ENCODE results near the gene CDK5. TPM values are rescaled to one million over a fixed set of nuclear protein-coding genes. Genes with fewer than 3 reads are reported as not detected.

CDK5 gene
- total and polyA plus RNA-seq, 10 of the 15 experiments (the other 5 are each of a cell fraction or from before 2014, with no cell fraction given) = 1.5 to 33.4 (median 21.6) TPM

GRCh38 chr7:151073990-151074389, 16.3 kb upstream of the CDK5 start:
- Histone ChIP-seq H3K4me1 (ENCODE audit: control insufficient read depth, insufficient read depth, low read length) (no peaks in the 10 kb centered on the region), H4K20me1 (ENCODE audit: control insufficient read depth, insufficient read depth) (no peaks in the 10 kb centered on the region), H3K36me3 (ENCODE audit: control insufficient read depth in 2 of 2, insufficient read depth in 2 of 2, low read length in 1 of 2) (peaks cover 2 to 32% of the 10 kb centered on the region in 2 experiments; a peak in 3 of 4 replicates), H3K79me2 (ENCODE audit: control insufficient read depth, insufficient read depth, low read length) (peaks cover 3% of the 10 kb centered on the region; the same call in 1 of the 2 replicates), H2AFZ (ENCODE audit: control insufficient read depth, low read depth, low read length) (no peak overlapping the region), H3K9ac (ENCODE audit: control insufficient read depth, insufficient read depth, low read length) (no peak overlapping the region), H3K4me2 (ENCODE audit: control insufficient read depth, insufficient read depth) (no peak overlapping the region), H3K27ac (ENCODE audit: control insufficient read depth, insufficient read depth) (no peak overlapping the region), H3K4me3 (no peak overlapping the region), H3K27me3 (replicated peaks in 1 of 2; ENCODE audit: control insufficient read depth in 2 of 2, insufficient read depth in 2 of 2, low read length in 1 of 2) (no peaks in the 10 kb centered on the region), H3K9me3 (replicated peaks; ENCODE audit: control insufficient read depth, insufficient read depth, low read length) (no peaks in the 10 kb centered on the region)
- ChIA-PET POLR2A (no interaction called here), SMC1A (ENCODE audit: uncharacterized antibody, unreplicated experiment) (no interaction called here), RAD21 (ENCODE audit: unreplicated experiment) (no interaction called here), CTCF (no interaction called here)
- intact Hi-C loops (cut with micrococcal nuclease; ENCODE audit: unreplicated experiment) (no loop called here), in situ Hi-C loops (cut with MboI) (no loop called here)
- 96% methylated on average over 14 of the region's 17 CpGs for WGBS (ENCODE audit: insufficient coverage, insufficient replicate concordance, low lambda C conversion rate, missing lambda C conversion rate)
- BruUV-seq (replicated peaks) = no TSS peak
- no peak for TF ChIP-seq EGR1 (IDR thresholded peaks at IDR 0.05; ENCODE audit: borderline replicate concordance in 1 of 2, low read depth in 2 of 2, low read length in 2 of 2)
- no peak for TF ChIP-seq SMC3 (IDR thresholded peaks at IDR 0.05; ENCODE audit: borderline replicate concordance, low read length)
- TF ChIP-seq MEF2B (IDR thresholded peaks at IDR 0.05; ENCODE audit: partially characterized antibody, poor library complexity, severe bottlenecking) = no peak
- no peak for TF ChIP-seq JUND (IDR thresholded peaks at IDR 0.05; ENCODE audit: low read depth, low read length)
- no peak for TF ChIP-seq SUZ12 (IDR thresholded peaks at IDR 0.05; ENCODE audit: unreplicated experiment)
- no peak for TF ChIP-seq ZBTB40 (IDR thresholded peaks at IDR 0.05; ENCODE audit: borderline replicate concordance)
- no peak for TF ChIP-seq MEF2A (IDR thresholded peaks at IDR 0.05; ENCODE audit: insufficient read depth, low read depth, low read length)
- no peak for DNase-seq (ENCODE audit: low read depth, low spot score)
- no peak for ATAC-seq
- FAIRE-seq = no peak
